SU-DHL-6 (cell line): ENCODE measurements around the gene CLCNKB.

Experiments
- CTCF ChIP-seq: fragments of 200-600 bp; sonication (generic); IDR thresholded peaks from one replicate; pipeline ENCODE4 v1.5.1; 2017; ENCODE audit warnings: antibody characterized with exemption, mild to moderate bottlenecking, low read length, moderate library complexity; ENCODE audit not compliant: insufficient read depth, poor library complexity, severe bottlenecking
- EZH2phosphoT487 ChIP-seq: fragments of 200-600 bp; sonication (generic), shearing (Covaris generic); conservative IDR thresholded peaks from 2 replicates; pipeline ENCODE4 v1.6.1; 2018; ENCODE audit warnings: mild to moderate bottlenecking, antibody characterized with exemption, low read length, moderate library complexity, mixed read lengths

- TF ChIP-seq CTCF (no peak), EZH2phosphoT487 (no peak)
These were observed 21.1 kb downstream of the CLCNKB start for GRCh38 chr1:16064536-16065268.
